IMR-90 (cell line): ENCODE data around the gene XDH.

Experiments used
- BHLHE40 ChIP-seq: fragments of 150-350 bp; IDR thresholded peaks from 2 replicates; pipeline ENCODE4 v1.6.1; 2016; ENCODE audit warnings: mild to moderate bottlenecking, low read depth, low read length
- MAZ ChIP-seq: IDR thresholded peaks from 2 replicates; pipeline ENCODE4 v1.6.1; 2012; ENCODE audit warnings: low read depth, mild to moderate bottlenecking, low read length, improper control_type of control experiment, moderate library complexity, borderline replicate concordance
- POLR2A ChIP-seq: IDR thresholded peaks from 2 replicates; pipeline ENCODE4 v1.6.1; 2012; ENCODE audit warnings: mild to moderate bottlenecking, low read depth, low read length
- RAD21 ChIP-seq: IDR thresholded peaks from 2 replicates; pipeline ENCODE4 v1.6.1; 2012; ENCODE audit warnings: low read length, improper control_type of control experiment
- RCOR1 ChIP-seq: IDR thresholded peaks from 2 replicates; pipeline ENCODE4 v1.6.1; 2012; ENCODE audit warnings: mild to moderate bottlenecking, low read length, improper control_type of control experiment; ENCODE audit not compliant: insufficient replicate concordance
- RFX5 ChIP-seq: IDR thresholded peaks from 2 replicates; pipeline ENCODE4 v1.8.0; 2012; ENCODE audit warnings: low read depth, mild to moderate bottlenecking, low read length, moderate library complexity
- TF ChIP-seq, protein P1 (sequence below): conservative IDR thresholded peaks from 2 replicates; pipeline ENCODE4 v1.5.1; 2012; ENCODE audit warnings: mild to moderate bottlenecking, low read depth, low read length, improper control_type of control experiment

DNA sequence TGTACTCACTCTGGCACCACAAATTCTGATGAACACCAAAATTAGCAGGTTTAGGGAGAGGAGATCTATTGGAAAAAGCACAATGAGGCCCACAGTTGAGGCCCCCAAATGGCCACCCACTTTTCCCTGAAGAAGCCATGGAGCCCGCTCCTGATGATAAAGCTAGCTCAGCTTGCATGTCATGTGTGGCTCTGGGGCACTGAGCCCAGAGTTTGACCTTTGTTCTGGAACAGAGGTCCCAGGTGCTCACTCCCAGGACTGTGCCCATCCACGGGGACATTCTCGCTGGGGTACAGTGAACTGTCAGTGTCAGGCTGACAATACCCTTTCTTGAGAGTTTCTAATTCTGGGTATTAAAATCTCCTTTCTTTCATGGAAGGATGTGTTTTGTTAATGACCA is 36.2 kb downstream of the XDH start:
- TF ChIP-seq, protein P1, sequence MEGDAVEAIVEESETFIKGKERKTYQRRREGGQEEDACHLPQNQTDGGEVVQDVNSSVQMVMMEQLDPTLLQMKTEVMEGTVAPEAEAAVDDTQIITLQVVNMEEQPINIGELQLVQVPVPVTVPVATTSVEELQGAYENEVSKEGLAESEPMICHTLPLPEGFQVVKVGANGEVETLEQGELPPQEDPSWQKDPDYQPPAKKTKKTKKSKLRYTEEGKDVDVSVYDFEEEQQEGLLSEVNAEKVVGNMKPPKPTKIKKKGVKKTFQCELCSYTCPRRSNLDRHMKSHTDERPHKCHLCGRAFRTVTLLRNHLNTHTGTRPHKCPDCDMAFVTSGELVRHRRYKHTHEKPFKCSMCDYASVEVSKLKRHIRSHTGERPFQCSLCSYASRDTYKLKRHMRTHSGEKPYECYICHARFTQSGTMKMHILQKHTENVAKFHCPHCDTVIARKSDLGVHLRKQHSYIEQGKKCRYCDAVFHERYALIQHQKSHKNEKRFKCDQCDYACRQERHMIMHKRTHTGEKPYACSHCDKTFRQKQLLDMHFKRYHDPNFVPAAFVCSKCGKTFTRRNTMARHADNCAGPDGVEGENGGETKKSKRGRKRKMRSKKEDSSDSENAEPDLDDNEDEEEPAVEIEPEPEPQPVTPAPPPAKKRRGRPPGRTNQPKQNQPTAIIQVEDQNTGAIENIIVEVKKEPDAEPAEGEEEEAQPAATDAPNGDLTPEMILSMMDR: no peak
- TF ChIP-seq RFX5 (no peak), POLR2A (no peak), MAZ (no peak), RAD21 (no peak), BHLHE40 (no peak), RCOR1 (no peak)
